B cell (primary cell): Measurements from ENCODE around the gene NBAS.

Experiments
- CTCF ChIP-seq: fragments of 200-600 bp; IDR thresholded peaks from one replicate; pipeline ENCODE4 v1.8.0; 2022; ENCODE audit warnings: antibody characterized with exemption, mild to moderate bottlenecking
- EZH2 ChIP-seq: IDR thresholded peaks from 2 replicates; pipeline ENCODE4 v1.6.1; 2012; ENCODE audit warnings: borderline replicate concordance, low read depth, mild to moderate bottlenecking, moderate library complexity, low read length; ENCODE audit not compliant: insufficient read depth, poor library complexity, severe bottlenecking

GRCh38 chr2:15298770-15299169, 262.4 kb downstream of the NBAS start:
- TF ChIP-seq CTCF (no peak), EZH2 (no peak)
